Nephron progenitor cell (in vitro differentiated cells): Measurements from ENCODE around the gene BACE1.

Experiments
- DNase-seq: peaks from one replicate; pipeline ENCODE4 v3.0.0; 2021
- H3K27ac Mint-ChIP-seq: 2 replicates; pipeline ENCODE4 v1.8.0; 2021; ENCODE audit warnings: mild to moderate bottlenecking, moderate library complexity, mixed read lengths
- H3K27me3 Mint-ChIP-seq: 2 replicates; pipeline ENCODE4 v1.8.0; 2021; ENCODE audit warnings: mild to moderate bottlenecking, low read depth, mixed read lengths; ENCODE audit not compliant: poor library complexity
- H3K36me3 Mint-ChIP-seq: 2 replicates; pipeline ENCODE4 v1.8.0; 2021; ENCODE audit warnings: low read depth, mixed read lengths
- H3K4me1 Mint-ChIP-seq: 2 replicates; pipeline ENCODE4 v1.8.0; 2021; ENCODE audit warnings: mixed read lengths
- H3K4me3 Mint-ChIP-seq: 2 replicates; pipeline ENCODE4 v1.8.0; 2021; ENCODE audit warnings: mild to moderate bottlenecking, moderate library complexity, mixed read lengths
- H3K9me3 Mint-ChIP-seq: 2 replicates; pipeline ENCODE4 v1.8.0; 2021; ENCODE audit warnings: mild to moderate bottlenecking, moderate library complexity, mixed read lengths
- TF ChIP-seq, protein P1 (sequence below): fragments of 200-600 bp; sonication (generic); IDR thresholded peaks from 2 replicates; pipeline ENCODE4 v1.5.0; 2021; ENCODE audit warnings: antibody characterized with exemption

The BACE1 gene

DNA sequence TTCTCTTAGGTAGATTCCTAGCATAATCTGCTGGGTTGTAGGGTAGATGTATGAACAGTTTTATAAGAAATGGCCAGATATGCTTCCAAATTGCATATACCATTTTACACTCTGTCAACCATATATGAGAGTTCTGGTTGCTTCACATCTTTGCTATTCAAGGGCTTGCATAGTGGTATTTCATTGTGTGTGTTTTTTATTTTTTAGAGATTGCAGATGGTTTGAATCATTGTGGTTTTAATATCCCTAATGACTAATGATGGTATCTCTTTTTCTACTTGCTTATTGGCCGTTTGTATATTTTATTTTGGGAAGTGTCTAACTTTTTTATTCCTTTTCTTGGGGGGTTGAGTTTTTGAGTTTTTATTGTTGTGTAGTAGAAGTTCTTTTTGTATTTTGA is 56.6 kb downstream of the BACE1 start:
- Mint-ChIP-seq H3K36me3 (peaks cover 83% of the 10 kb centered on the region), H3K27me3 (no peaks in the 10 kb centered on the region), H3K9me3 (no peaks in the 10 kb centered on the region), H3K27ac (no peak overlapping the region), H3K4me1 (no peaks in the 10 kb centered on the region), H3K4me3 (no peak overlapping the region)
- TF ChIP-seq, protein P1, sequence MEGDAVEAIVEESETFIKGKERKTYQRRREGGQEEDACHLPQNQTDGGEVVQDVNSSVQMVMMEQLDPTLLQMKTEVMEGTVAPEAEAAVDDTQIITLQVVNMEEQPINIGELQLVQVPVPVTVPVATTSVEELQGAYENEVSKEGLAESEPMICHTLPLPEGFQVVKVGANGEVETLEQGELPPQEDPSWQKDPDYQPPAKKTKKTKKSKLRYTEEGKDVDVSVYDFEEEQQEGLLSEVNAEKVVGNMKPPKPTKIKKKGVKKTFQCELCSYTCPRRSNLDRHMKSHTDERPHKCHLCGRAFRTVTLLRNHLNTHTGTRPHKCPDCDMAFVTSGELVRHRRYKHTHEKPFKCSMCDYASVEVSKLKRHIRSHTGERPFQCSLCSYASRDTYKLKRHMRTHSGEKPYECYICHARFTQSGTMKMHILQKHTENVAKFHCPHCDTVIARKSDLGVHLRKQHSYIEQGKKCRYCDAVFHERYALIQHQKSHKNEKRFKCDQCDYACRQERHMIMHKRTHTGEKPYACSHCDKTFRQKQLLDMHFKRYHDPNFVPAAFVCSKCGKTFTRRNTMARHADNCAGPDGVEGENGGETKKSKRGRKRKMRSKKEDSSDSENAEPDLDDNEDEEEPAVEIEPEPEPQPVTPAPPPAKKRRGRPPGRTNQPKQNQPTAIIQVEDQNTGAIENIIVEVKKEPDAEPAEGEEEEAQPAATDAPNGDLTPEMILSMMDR, result no peak
- DNase-seq, result no peak

GRCh38 chr11:117258576-117258975 is 57.5 kb downstream of the BACE1 start:
- Mint-ChIP-seq H3K4me3 (no peak overlapping the region), H3K4me1 (no peaks in the 10 kb centered on the region), H3K9me3 (no peaks in the 10 kb centered on the region), H3K27me3 (no peaks in the 10 kb centered on the region), H3K36me3 (peaks cover 82% of the 10 kb centered on the region), H3K27ac (no peak overlapping the region)
- TF ChIP-seq, protein P1, result no peak
- DNase-seq, result no peak

GRCh38 chr11:117256573-117256972 is 59.5 kb downstream of the BACE1 start:
- Mint-ChIP-seq H3K27me3 (no peaks in the 10 kb centered on the region), H3K9me3 (no peaks in the 10 kb centered on the region), H3K4me1 (no peaks in the 10 kb centered on the region), H3K27ac (no peak overlapping the region), H3K4me3 (no peak overlapping the region), H3K36me3 (peaks cover 74% of the 10 kb centered on the region)
- TF ChIP-seq, protein P1, result no peak
- no peak for DNase-seq

DNA sequence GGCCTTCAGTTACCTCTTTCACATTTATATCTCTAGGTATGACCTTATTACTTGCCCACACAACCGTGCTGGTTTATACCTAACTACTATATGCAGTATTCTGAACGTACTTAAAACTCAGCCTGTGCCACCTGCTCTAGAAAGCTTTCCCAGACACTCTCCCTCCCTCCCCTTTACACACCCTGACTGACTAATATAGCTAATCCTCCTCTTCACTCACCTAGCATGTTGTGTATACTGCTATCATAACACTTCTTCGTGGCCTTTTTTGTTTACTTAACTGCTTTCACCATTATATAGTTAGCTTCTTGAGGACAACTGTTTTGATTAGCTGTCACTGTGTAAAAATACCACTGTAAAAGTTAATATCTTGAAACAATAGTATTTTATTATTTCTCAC is 60.1 kb downstream of the BACE1 start:
- H3K27ac Mint-ChIP-seq, result no peak overlapping the region

GRCh38 chr11:117251506-117251905 is 64.5 kb downstream of the BACE1 start:
- H3K9me3 Mint-ChIP-seq, result peaks cover 6% of the 10 kb centered on the region
- DNase-seq, result no peak
- H3K27me3 Mint-ChIP-seq, result no peaks in the 10 kb centered on the region
- no peak overlapping the region for H3K4me3 Mint-ChIP-seq
- peaks cover 63% of the 10 kb centered on the region for H3K36me3 Mint-ChIP-seq
- H3K4me1 Mint-ChIP-seq, result no peaks in the 10 kb centered on the region
- TF ChIP-seq, protein P1, result no peak
- peak overlapping the region; percentile 15 for H3K27ac Mint-ChIP-seq

More for the DNA sequence above, 60.1 kb downstream of the BACE1 start:
- no peaks in the 10 kb centered on the region for H3K27me3 Mint-ChIP-seq
- no peak overlapping the region for H3K4me3 Mint-ChIP-seq
- peaks cover 75% of the 10 kb centered on the region for H3K36me3 Mint-ChIP-seq
- no peak for DNase-seq
- no peaks in the 10 kb centered on the region for H3K4me1 Mint-ChIP-seq
- H3K9me3 Mint-ChIP-seq, result no peaks in the 10 kb centered on the region
- TF ChIP-seq, protein P1, result no peak

DNA sequence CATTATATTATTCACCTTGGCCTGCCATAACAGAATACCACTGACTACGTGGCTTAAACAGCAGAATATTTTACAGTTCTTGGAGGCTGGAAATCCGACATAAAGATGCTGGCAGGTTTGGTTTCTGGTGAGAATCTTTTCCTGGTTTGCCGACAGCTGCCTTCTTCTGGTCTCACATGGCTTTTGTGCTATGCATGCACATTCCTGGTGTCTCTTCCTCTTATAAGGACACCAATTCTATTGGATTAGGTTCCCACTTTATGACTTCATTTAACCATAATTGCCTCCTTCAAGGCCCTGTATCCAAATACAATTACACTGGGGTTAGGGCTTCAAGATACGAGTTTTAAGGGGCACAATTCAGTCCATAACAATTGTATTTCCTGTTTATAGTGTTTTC is 66.5 kb downstream of the BACE1 start:
- Mint-ChIP-seq H3K4me3 (no peak overlapping the region), H3K27me3 (no peaks in the 10 kb centered on the region), H3K4me1 (no peaks in the 10 kb centered on the region), H3K9me3 (peaks cover 6% of the 10 kb centered on the region), H3K27ac (no peak overlapping the region), H3K36me3 (peaks cover 63% of the 10 kb centered on the region)
- TF ChIP-seq, protein P1, result no peak
- no peak for DNase-seq
